Measurements from ENCODE around the gene CSNK2A1. TPM values are rescaled to one million over a fixed set of nuclear protein-coding genes. Genes with fewer than 3 reads are reported as not detected.

The CSNK2A1 gene
- total RNA-seq, 2 experiments from 2014 or later: 111 to 124 TPM

- Mint-ChIP-seq H3K4me3 (no peak overlapping the region), H3K27me3 (no peaks in the 10 kb centered on the region), H3K36me3 (peaks cover 56% of the 10 kb centered on the region), H3K4me1 (peaks cover 65% of the 10 kb centered on the region), H3K9me3 (ENCODE audit: low read depth) (peaks cover 4% of the 10 kb centered on the region), H3K27ac (no peak overlapping the region)
- CTCF ChIA-PET: interaction anchor here (0.7 kb wide), 1 partner anchor 108 kb away, joined by 3 read pairs; no protein-coding TSS in a partner anchor
- no peak for ATAC-seq
- no peak for DNase-seq
Measured at GRCh38 chr20:537983-538382, 5.6 kb downstream of the CSNK2A1 start.

DNA sequence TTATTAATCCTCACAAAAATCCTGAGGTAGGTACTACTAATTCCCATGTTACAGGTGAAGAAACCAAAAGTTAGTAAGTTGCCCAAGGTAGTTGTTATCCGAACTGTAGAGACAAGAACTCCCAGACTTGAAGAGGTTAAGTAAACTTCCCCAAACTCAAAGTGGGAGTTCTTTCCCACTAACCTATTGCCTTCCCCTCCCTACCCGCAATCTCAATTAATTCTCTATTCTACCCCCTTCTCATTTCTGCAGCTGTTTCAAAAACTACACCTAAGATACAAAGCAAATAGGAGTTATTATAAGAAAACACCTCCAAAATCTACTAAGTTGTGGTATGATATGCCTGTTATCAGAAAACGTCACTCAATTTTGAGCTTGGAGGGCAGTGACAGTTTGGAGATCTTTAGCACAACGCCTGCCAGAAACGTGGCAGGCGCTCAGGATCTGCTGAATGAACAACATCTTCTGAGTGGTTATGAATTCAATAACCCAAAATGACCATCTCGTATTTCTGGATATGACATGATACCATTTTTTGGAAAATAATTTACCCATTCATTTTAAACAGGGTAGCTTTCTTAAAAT is 7.1 kb downstream of the CSNK2A1 start:
- Mint-ChIP-seq H3K9me3 (ENCODE audit: low read depth) (peaks cover 4% of the 10 kb centered on the region), H3K4me3 (no peak overlapping the region), H3K27ac (no peak overlapping the region), H3K4me1 (peaks cover 51% of the 10 kb centered on the region), H3K36me3 (peaks cover 59% of the 10 kb centered on the region), H3K27me3 (no peaks in the 10 kb centered on the region)
- DNase-seq: no peak
- no peak for ATAC-seq
- CTCF ChIA-PET: no interaction called here

GRCh38 chr20:535958-536357 is 7.6 kb downstream of the CSNK2A1 start:
- Mint-ChIP-seq H3K27me3 (no peaks in the 10 kb centered on the region), H3K4me3 (no peak overlapping the region), H3K36me3 (peaks cover 57% of the 10 kb centered on the region), H3K9me3 (ENCODE audit: low read depth) (peaks cover 4% of the 10 kb centered on the region), H3K27ac (no peak overlapping the region), H3K4me1 (peaks cover 49% of the 10 kb centered on the region)
- ATAC-seq: no peak
- CTCF ChIA-PET: no interaction called here
- DNase-seq: no peak

DNA sequence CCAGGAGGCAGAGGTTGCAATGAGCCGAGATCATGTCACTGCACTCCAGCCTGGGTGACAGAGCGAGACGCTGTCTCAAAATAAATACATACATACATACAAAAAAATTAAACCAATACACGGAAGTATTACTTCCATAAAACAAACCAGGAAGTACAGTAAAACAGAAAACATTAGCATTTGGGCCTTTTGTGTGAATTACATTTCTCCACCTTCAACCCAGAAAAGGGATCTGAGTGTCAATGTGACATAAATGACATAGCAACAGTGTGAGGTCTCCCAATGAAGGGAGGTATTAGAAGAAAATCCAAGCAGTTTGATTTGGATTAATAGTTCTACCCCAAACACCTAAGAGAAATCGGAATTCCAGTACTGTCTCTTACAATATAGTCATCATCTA is 10.1 kb downstream of the CSNK2A1 start:
- Mint-ChIP-seq H3K9me3 (ENCODE audit: low read depth) (no peaks in the 10 kb centered on the region), H3K4me3 (no peak overlapping the region), H3K27ac (no peak overlapping the region), H3K4me1 (peaks cover 42% of the 10 kb centered on the region), H3K27me3 (no peaks in the 10 kb centered on the region), H3K36me3 (peaks cover 52% of the 10 kb centered on the region)
- no peak for DNase-seq
- no peak for ATAC-seq
- CTCF ChIA-PET: no interaction called here

DNA sequence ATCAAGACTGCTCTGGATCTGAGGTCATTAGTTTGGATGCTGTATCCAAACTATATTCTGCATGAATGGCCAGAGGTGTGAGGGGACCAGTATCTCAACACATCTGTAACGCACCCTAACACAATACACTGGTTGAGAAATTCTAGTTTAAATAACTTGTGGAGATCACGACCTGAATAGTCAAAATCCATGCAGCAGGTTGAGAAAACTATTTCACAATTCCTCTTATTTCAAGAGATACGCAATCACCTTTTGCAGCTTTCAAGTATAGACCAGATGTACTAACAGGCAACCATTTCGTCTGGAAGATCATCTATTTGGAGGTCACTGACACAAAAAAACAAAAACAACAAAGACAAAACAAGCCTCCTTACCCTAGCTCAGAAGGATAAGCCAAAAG is 11.1 kb downstream of the CSNK2A1 start:
- peaks cover 54% of the 10 kb centered on the region for H3K36me3 Mint-ChIP-seq
- no peaks in the 10 kb centered on the region for H3K27me3 Mint-ChIP-seq
- ATAC-seq (no peak), DNase-seq (no peak)
- CTCF ChIA-PET: interaction anchor here (1.6 kb wide), 1 partner anchor 10 kb away, joined by 4 read pairs; no protein-coding TSS in a partner anchor
- H3K27ac Mint-ChIP-seq: no peak overlapping the region
- peaks cover 35% of the 10 kb centered on the region for H3K4me1 Mint-ChIP-seq
- H3K4me3 Mint-ChIP-seq: no peak overlapping the region
- H3K9me3 Mint-ChIP-seq (ENCODE audit: low read depth): peaks cover 6% of the 10 kb centered on the region

- CTCF ChIA-PET: interaction anchor here (1.1 to 1.6 kb wide), 2 partner anchors 11 to 136 kb away, joined by 3 to 4 read pairs; no protein-coding TSS in a partner anchor
- H3K4me3 Mint-ChIP-seq: no peak overlapping the region
- H3K36me3 Mint-ChIP-seq: peaks cover 62% of the 10 kb centered on the region
- no peak overlapping the region for H3K27ac Mint-ChIP-seq
- H3K27me3 Mint-ChIP-seq: no peaks in the 10 kb centered on the region
- peaks cover 14% of the 10 kb centered on the region for H3K9me3 Mint-ChIP-seq (ENCODE audit: low read depth)
- no peak for ATAC-seq
- DNase-seq: no peak
- peaks cover 27% of the 10 kb centered on the region for H3K4me1 Mint-ChIP-seq
Measured at GRCh38 chr20:531608-532007, 12.0 kb downstream of the CSNK2A1 start.

DNA sequence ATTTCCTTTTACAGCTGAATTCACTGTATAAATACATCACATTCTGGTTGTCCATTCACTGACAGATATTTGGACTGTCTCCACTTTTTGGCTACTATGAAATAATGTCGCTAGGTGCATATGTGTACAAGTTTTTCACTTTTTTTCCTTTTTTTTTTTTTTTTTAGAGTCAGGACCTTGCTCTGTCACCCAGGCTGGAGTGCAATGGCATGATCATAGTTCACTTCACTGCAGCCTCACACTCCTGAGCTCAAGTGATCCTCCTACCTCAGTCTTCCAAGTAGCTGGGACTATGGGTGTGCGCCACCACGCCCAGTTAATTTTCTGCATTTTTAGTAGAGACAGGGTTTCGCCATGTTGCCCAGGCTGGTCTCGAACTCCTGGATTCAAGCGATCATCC is 13.3 kb downstream of the CSNK2A1 start:
- H3K27me3 Mint-ChIP-seq: no peaks in the 10 kb centered on the region
- peaks cover 67% of the 10 kb centered on the region for H3K36me3 Mint-ChIP-seq
- DNase-seq (no peak), ATAC-seq (no peak)
- peaks cover 18% of the 10 kb centered on the region for H3K4me1 Mint-ChIP-seq
- CTCF ChIA-PET: interaction anchor here (0.6 kb wide), 1 partner anchor 204 kb away, joined by 4 read pairs; no protein-coding TSS in a partner anchor
- no peak overlapping the region for H3K4me3 Mint-ChIP-seq
- H3K27ac Mint-ChIP-seq: no peak overlapping the region
- peaks cover 14% of the 10 kb centered on the region for H3K9me3 Mint-ChIP-seq (ENCODE audit: low read depth)

DNA sequence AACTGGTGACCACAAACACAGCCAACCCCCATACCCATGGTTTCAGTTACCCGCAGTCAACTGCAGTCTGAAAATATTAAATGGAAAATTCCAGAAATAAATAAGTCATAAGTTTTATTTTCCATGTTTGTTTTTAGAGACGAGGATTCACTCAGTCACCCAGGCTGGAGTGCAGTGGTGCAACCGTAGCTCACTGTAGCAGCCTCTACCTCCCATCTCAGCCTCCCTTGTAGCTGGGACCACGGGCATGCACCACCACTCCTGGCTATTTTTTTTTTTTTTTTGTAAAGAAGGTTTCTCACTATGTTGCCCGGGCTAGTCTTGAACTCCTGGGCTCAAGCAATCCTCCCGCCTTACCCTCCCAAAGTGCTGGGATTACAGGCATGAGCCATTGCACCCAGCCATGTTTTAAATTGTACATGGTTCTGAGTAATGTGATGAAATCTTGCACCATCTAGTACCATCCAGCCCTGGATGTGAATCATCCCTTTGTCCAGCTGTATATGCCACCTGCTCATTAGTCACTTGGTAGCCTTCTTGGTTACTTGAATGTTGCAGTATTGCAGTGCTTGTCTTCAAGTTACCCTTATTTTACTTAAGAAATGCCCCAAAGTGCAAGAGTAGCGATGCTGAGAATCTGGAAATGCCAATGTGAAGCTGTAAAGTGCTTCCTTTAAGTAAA is 14.5 kb downstream of the CSNK2A1 start:
- Mint-ChIP-seq H3K9me3 (ENCODE audit: low read depth) (peaks cover 14% of the 10 kb centered on the region), H3K4me3 (no peak overlapping the region), H3K4me1 (peaks cover 12% of the 10 kb centered on the region), H3K27ac (no peak overlapping the region), H3K36me3 (peaks cover 69% of the 10 kb centered on the region), H3K27me3 (no peaks in the 10 kb centered on the region)
- ATAC-seq (peak; percentile 27), DNase-seq (no peak)
- CTCF ChIA-PET: interaction anchor here (1.1 kb wide), 1 partner anchor 17 kb away, joined by 3 read pairs; no protein-coding TSS in a partner anchor

DNA sequence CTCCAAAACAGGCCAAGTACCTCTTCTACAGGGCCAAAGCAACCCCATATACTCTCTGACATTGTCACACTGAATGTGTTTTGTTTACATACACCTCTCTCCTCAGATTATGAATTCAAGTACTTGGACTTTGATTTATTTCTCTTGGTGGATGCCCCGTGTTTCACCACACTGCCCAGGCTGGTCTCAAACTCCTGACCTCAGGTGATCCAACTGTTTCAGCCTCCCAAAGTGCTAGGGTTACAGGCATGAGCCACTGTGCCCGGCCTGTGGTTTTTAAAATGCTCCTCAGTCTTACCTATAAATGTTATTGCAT is 16.1 kb downstream of the CSNK2A1 start:
- Mint-ChIP-seq H3K4me3 (no peak overlapping the region), H3K27ac (no peak overlapping the region), H3K27me3 (no peaks in the 10 kb centered on the region), H3K36me3 (peaks cover 72% of the 10 kb centered on the region), H3K4me1 (peaks cover 12% of the 10 kb centered on the region), H3K9me3 (ENCODE audit: low read depth) (peaks cover 14% of the 10 kb centered on the region)
- CTCF ChIA-PET: no interaction called here
- ATAC-seq (no peak), DNase-seq (no peak)

GRCh38 chr20:521860-522259 is 21.7 kb downstream of the CSNK2A1 start:
- H3K36me3 Mint-ChIP-seq: peaks cover 74% of the 10 kb centered on the region
- H3K4me3 Mint-ChIP-seq: no peak overlapping the region
- H3K4me1 Mint-ChIP-seq: peaks cover 7% of the 10 kb centered on the region
- CTCF ChIA-PET: interaction anchor here (0.6 to 1.3 kb wide), 2 partner anchors 58 to 62 kb away, joined by 3 to 4 read pairs; no protein-coding TSS in a partner anchor
- ATAC-seq (no peak), DNase-seq (no peak)
- no peak overlapping the region for H3K27ac Mint-ChIP-seq
- H3K27me3 Mint-ChIP-seq: no peaks in the 10 kb centered on the region
- H3K9me3 Mint-ChIP-seq (ENCODE audit: low read depth): peaks cover 10% of the 10 kb centered on the region

DNA sequence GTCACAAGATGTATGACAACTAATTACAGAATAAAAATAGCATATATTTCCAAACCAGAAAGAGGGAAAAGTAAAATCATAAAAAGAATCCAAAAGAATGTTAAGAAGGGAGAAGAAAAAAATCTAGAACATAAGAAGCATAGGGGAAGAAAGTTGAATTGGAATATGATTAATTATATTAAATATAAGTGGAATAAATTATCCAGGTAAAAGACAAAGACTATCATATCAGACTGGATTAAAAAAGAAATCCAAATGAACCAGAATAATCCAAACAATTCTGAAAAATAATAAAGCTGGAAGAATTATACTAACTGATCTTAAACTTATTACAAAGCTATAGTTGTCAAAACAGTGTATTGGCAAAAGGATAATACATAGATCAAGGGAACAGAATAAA is 23.6 kb downstream of the CSNK2A1 start:
- no peak for ATAC-seq
- peaks cover 8% of the 10 kb centered on the region for H3K9me3 Mint-ChIP-seq (ENCODE audit: low read depth)
- peaks cover 9% of the 10 kb centered on the region for H3K4me1 Mint-ChIP-seq
- CTCF ChIA-PET: no interaction called here
- peaks cover 70% of the 10 kb centered on the region for H3K36me3 Mint-ChIP-seq
- DNase-seq: no peak
- H3K27me3 Mint-ChIP-seq: no peaks in the 10 kb centered on the region
- no peak overlapping the region for H3K4me3 Mint-ChIP-seq
- no peak overlapping the region for H3K27ac Mint-ChIP-seq

- Mint-ChIP-seq H3K36me3 (peaks cover 54% of the 10 kb centered on the region), H3K9me3 (ENCODE audit: low read depth) (peaks cover 8% of the 10 kb centered on the region), H3K4me3 (no peak overlapping the region), H3K4me1 (peaks cover 11% of the 10 kb centered on the region), H3K27me3 (no peaks in the 10 kb centered on the region), H3K27ac (no peak overlapping the region)
- no peak for ATAC-seq
- DNase-seq: no peak
- CTCF ChIA-PET: no interaction called here
Measured at GRCh38 chr20:517221-517620, 26.4 kb downstream of the CSNK2A1 start.

- no peaks in the 10 kb centered on the region for H3K27me3 Mint-ChIP-seq
- H3K36me3 Mint-ChIP-seq: peaks cover 50% of the 10 kb centered on the region
- H3K4me1 Mint-ChIP-seq: peaks cover 15% of the 10 kb centered on the region
- peaks cover 8% of the 10 kb centered on the region for H3K9me3 Mint-ChIP-seq (ENCODE audit: low read depth)
- no peak overlapping the region for H3K4me3 Mint-ChIP-seq
- DNase-seq (no peak), ATAC-seq (no peak)
- CTCF ChIA-PET: no interaction called here
- no peak overlapping the region for H3K27ac Mint-ChIP-seq
Measured at GRCh38 chr20:516799-517198, 26.8 kb downstream of the CSNK2A1 start.

- CTCF ChIA-PET: no interaction called here
- Mint-ChIP-seq H3K4me3 (no peak overlapping the region), H3K9me3 (ENCODE audit: low read depth) (peaks cover 8% of the 10 kb centered on the region), H3K36me3 (peaks cover 41% of the 10 kb centered on the region), H3K27ac (no peak overlapping the region), H3K4me1 (peaks cover 22% of the 10 kb centered on the region), H3K27me3 (no peaks in the 10 kb centered on the region)
- DNase-seq (no peak), ATAC-seq (no peak)
Measured at GRCh38 chr20:515696-516095, 27.9 kb downstream of the CSNK2A1 start.
